Effector memory CD4-positive, alpha-beta T cell (primary cell): ENCODE results near the gene CDH5.

Experiments used
- DNase-seq, 3 donors: peaks; one replicate each; pipeline ENCODE4 v3.0.0-alpha.2; 2020
- H3K27ac ChIP-seq: 2 replicates; pipeline ENCODE4 v1.7.0; 2013; ENCODE audit warnings: mild to moderate bottlenecking, low read length, moderate library complexity; ENCODE audit not compliant: insufficient read depth, poor library complexity, severe bottlenecking
- H3K27me3 ChIP-seq: replicated peaks from 2 replicates; pipeline ENCODE4 v1.7.0; 2013; ENCODE audit warnings: mild to moderate bottlenecking, low read length; ENCODE audit not compliant: insufficient read depth, control insufficient read depth, poor library complexity, severe bottlenecking
- H3K36me3 ChIP-seq: 2 replicates; pipeline ENCODE4 v1.7.0; 2013; ENCODE audit warnings: mild to moderate bottlenecking, low read length, moderate library complexity; ENCODE audit not compliant: control insufficient read depth, insufficient read depth
- H3K4me1 ChIP-seq: 2 replicates; pipeline ENCODE4 v1.7.0; 2013; ENCODE audit warnings: low read length, mild to moderate bottlenecking; ENCODE audit not compliant: control insufficient read depth, insufficient read depth, poor library complexity, severe bottlenecking
- H3K4me3 ChIP-seq: 2 replicates; pipeline ENCODE4 v1.7.0; 2013; ENCODE audit warnings: low read length, low read depth, mild to moderate bottlenecking; ENCODE audit not compliant: insufficient read depth, poor library complexity, severe bottlenecking
- H3K9me3 ChIP-seq: 2 replicates; pipeline ENCODE4 v1.7.0; 2013; ENCODE audit warnings: mild to moderate bottlenecking, low read length, moderate library complexity; ENCODE audit not compliant: control insufficient read depth

Gene CDH5

DNA sequence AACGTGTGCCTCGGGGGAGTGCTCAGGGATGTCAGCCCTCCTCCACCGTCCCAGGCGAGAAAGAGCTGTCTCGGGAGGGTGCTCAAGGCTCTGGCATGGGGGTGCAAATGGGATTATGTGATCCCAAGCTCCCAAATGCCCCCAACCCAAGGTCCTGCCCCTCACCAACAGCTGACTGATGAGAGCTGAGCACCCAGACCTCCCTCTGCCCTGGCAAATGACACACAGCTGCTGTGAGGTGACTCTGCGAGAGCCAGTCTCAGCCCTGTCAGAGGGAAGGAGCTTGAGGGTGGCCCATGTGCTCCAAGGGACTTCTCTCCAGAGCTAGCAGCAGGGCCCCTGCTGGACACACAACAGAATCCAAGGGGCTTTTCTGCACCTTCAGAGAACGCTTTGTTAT, 7.7 kb downstream of the CDH5 start:
- Histone ChIP-seq H3K9me3 (no peaks in the 10 kb centered on the region), H3K27me3 (no peaks in the 10 kb centered on the region), H3K36me3 (no peaks in the 10 kb centered on the region), H3K27ac (no peak overlapping the region), H3K4me3 (no peak overlapping the region), H3K4me1 (no peaks in the 10 kb centered on the region)
- no peak for DNase-seq

DNA sequence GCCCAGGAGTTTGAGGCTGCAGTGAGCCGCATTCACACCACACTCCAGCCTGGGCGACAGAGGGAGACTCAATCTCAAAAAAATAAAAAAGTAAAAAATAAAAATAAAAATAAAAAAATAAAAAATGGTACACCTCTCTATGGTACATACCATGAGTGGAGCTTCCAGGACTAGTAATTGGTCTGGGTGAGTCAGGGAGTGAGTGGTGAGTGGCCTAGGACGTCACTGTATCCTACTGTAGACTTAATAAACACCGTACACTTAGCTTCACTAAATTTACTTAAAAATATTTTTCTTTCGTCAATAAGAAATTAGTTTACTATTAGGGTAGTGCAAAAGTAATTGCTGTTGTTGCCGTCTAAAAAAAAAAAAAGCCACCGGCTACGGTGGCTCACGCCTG, 9.0 kb downstream of the CDH5 start:
- Histone ChIP-seq H3K4me1 (no peaks in the 10 kb centered on the region), H3K27ac (no peak overlapping the region), H3K27me3 (no peaks in the 10 kb centered on the region), H3K4me3 (no peak overlapping the region), H3K36me3 (no peaks in the 10 kb centered on the region), H3K9me3 (no peaks in the 10 kb centered on the region)
- DNase-seq: no peak

- H3K36me3 ChIP-seq: no peaks in the 10 kb centered on the region
- no peak overlapping the region for H3K27ac ChIP-seq
- H3K4me1 ChIP-seq: no peaks in the 10 kb centered on the region
- no peak for DNase-seq
- H3K4me3 ChIP-seq: no peak overlapping the region
- no peaks in the 10 kb centered on the region for H3K9me3 ChIP-seq
- no peaks in the 10 kb centered on the region for H3K27me3 ChIP-seq
Measured at GRCh38 chr16:66376114-66376513, 9.6 kb downstream of the CDH5 start.

- Histone ChIP-seq H3K27me3 (no peaks in the 10 kb centered on the region), H3K36me3 (no peaks in the 10 kb centered on the region), H3K27ac (no peak overlapping the region), H3K9me3 (no peaks in the 10 kb centered on the region), H3K4me3 (no peak overlapping the region), H3K4me1 (no peaks in the 10 kb centered on the region)
- DNase-seq: no peak
Measured at GRCh38 chr16:66376577-66377305, 10.2 kb downstream of the CDH5 start.

GRCh38 chr16:66377324-66377723, 10.8 kb downstream of the CDH5 start:
- no peak for DNase-seq
- Histone ChIP-seq H3K27ac (no peak overlapping the region), H3K9me3 (no peaks in the 10 kb centered on the region), H3K4me1 (no peaks in the 10 kb centered on the region), H3K36me3 (no peaks in the 10 kb centered on the region), H3K4me3 (no peak overlapping the region), H3K27me3 (no peaks in the 10 kb centered on the region)

DNA sequence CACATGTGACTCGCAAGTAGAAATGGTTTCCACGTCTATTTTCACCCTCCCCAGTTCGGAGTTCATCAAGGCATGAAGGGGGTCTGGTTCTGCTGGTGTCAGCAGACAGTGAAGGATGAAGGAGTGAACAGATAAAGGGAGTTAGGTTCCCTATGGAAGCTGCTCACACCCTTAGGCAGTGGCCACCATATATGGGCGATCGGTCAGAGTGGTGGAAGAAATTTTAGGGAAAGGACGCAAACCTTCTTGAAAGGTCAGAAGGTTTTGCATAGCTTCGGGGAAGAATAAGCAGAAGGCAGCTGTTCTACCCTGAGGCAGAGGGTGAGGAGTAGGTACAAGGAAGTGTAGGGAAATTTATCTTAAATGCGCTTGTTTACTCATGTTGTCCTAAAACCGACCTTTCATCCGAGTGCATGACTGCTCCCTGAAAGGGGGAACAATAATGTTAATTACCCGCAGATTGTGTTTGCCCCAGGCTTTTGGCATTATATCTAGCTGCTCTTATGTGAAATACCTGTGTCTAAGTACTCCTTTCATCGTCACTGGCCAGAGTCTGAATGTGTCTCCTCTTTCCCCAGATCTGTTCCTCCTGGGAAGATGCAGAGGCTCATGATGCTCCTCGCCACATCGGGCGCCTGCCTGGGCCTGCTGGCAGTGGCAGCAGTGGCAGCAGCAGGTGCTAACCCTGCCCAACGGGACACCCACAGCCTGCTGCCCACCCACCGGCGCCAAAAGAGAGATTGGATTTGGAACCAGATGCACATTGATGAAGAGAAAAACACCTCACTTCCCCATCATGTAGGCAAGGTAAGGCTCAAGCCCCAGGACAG, 12.5 kb downstream of the CDH5 start:
- Histone ChIP-seq H3K27me3 (no peaks in the 10 kb centered on the region), H3K9me3 (no peaks in the 10 kb centered on the region), H3K27ac (no peak overlapping the region), H3K4me1 (no peaks in the 10 kb centered on the region), H3K36me3 (no peaks in the 10 kb centered on the region), H3K4me3 (no peak overlapping the region)
- no peak for DNase-seq

DNA sequence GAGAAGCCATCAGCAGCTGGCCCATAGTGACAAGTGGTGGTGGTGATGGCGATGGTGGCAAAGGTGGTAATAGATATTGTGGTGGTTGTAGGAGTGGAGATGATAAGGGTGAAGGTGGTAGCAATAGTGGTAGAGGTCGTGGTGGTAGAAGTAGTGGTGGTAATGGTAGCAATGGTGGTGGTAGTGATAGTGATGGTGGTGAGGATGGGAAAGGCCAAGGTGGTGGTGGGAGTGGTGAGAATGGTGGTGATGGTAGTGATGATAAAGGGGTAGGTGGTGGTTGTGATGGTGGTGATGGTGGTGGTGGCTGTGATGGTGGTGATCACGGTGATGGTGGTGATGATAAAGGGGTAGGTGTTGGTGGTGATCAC, 13.1 kb downstream of the CDH5 start:
- H3K27ac ChIP-seq: no peak overlapping the region
- no peak for DNase-seq

DNA sequence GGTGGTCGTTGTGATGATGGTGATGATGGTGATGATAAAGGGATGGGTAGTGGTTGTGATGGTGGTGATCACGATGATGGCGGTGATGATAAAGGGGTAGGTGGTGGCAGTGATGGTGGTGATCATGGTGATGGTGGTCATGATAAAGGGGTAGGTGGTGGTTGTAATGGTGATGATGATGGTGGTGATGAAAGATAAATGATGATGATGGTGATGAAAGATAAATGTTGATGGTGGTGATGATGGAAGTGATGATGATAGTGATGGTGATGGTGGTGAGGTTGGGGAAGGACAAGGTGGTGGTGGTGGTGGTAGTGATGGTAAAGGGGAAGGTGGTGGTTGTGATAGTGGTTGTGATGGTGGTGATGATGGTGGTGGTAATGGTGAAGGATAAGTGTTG, 13.9 kb downstream of the CDH5 start:
- no peaks in the 10 kb centered on the region for H3K4me1 ChIP-seq
- no peaks in the 10 kb centered on the region for H3K36me3 ChIP-seq
- no peak overlapping the region for H3K27ac ChIP-seq

More for the DNA sequence above, 13.1 kb downstream of the CDH5 start:
- Histone ChIP-seq H3K4me1 (no peaks in the 10 kb centered on the region), H3K27me3 (no peaks in the 10 kb centered on the region), H3K4me3 (no peak overlapping the region), H3K9me3 (no peaks in the 10 kb centered on the region), H3K36me3 (no peaks in the 10 kb centered on the region)

DNA sequence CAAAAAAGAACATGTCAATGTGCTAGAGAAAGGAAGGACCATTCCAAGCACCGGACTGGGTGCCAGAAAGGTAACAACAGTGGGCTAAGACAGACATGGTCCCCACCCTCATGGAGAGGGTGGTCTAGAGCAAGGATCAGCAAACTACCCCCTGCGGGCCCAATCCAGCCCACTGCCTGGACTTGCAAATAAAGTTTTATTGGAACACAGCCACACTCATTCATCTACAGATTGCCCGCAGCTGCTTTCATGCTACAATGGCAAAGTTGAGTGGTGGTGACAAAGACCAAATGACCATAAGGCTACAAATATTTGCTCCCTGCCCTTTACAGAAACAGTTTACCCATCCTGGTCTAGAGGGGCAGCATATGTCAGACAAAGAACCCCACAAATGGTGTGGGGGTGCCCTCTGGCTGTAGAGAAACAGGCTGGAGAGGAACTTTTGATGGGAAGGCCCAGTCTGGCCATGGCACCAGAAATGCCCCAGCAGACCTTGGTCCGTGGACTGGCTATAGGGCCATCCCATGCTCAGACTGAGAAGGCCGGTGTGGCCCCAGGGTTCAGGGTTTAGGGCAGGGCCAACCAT, 15.2 kb downstream of the CDH5 start:
- no peak overlapping the region for H3K27ac ChIP-seq
- no peaks in the 10 kb centered on the region for H3K4me1 ChIP-seq
- no peak for DNase-seq
- H3K36me3 ChIP-seq: no peaks in the 10 kb centered on the region
- H3K4me3 ChIP-seq: no peak overlapping the region
- no peaks in the 10 kb centered on the region for H3K9me3 ChIP-seq
- no peaks in the 10 kb centered on the region for H3K27me3 ChIP-seq

More for the DNA sequence above, 13.9 kb downstream of the CDH5 start:
- no peaks in the 10 kb centered on the region for H3K9me3 ChIP-seq
- H3K4me3 ChIP-seq: no peak overlapping the region
- DNase-seq: no peak
- H3K27me3 ChIP-seq: no peaks in the 10 kb centered on the region
